ENCODE data around the gene ELOVL5.

- TF ChIP-seq CTCF (IDR thresholded peaks at IDR 0.05) (no peak), MAX (IDR thresholded peaks at IDR 0.05; ENCODE audit: low read depth) (no peak), EP300 (IDR thresholded peaks at IDR 0.05; ENCODE audit: borderline replicate concordance in 1 of 2, low read depth in 1 of 2, low read length in 1 of 2) (no peak)
Measured at GRCh38 chr6:53246924-53247323, 101.8 kb downstream of the ELOVL5 start.

Data from SK-N-SH (cell line).